SU-DHL-6 (cell line): Measurements from ENCODE around the gene MPZL2.

ENCODE experiments used
- EZH2phosphoT487 ChIP-seq: fragments of 200-600 bp; sonication (generic), shearing (Covaris generic); conservative IDR thresholded peaks from 2 replicates; pipeline ENCODE4 v1.6.1; 2018; ENCODE audit warnings: mild to moderate bottlenecking, antibody characterized with exemption, low read length, moderate library complexity, mixed read lengths
- TF ChIP-seq, protein P1 (sequence below): fragments of 200-600 bp; sonication (generic); IDR thresholded peaks from one replicate; pipeline ENCODE4 v1.5.1; 2017; ENCODE audit warnings: antibody characterized with exemption, mild to moderate bottlenecking, low read length, moderate library complexity; ENCODE audit not compliant: insufficient read depth, poor library complexity, severe bottlenecking

DNA sequence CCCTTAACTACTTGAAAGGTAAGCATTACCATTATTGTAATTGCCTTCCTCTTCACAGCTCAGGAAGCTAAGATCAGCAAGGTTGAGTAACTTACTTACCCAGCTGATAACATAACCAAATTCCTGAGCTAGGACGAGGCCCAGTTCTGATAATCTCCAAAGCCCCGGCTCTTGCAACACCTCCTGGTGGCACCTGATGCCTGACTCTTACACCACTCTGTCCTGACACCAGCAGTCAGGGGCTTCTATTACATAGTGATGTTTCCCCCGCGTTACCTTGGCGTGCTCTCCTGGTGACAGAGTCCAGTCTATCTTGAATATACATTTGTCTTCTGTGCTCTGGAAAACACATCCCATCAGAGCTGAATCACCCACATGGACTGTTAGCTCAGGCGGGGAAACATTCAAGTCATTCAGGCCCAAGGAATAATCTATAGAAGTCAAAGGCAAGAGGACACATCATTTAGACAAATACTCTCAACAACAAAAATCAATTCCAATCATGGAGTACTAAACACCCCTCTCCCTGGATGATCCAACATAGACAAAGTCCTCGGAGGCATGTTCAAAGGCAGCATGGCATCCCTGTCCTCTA, 51.9 kb downstream of the MPZL2 start:
- TF ChIP-seq, protein P1, sequence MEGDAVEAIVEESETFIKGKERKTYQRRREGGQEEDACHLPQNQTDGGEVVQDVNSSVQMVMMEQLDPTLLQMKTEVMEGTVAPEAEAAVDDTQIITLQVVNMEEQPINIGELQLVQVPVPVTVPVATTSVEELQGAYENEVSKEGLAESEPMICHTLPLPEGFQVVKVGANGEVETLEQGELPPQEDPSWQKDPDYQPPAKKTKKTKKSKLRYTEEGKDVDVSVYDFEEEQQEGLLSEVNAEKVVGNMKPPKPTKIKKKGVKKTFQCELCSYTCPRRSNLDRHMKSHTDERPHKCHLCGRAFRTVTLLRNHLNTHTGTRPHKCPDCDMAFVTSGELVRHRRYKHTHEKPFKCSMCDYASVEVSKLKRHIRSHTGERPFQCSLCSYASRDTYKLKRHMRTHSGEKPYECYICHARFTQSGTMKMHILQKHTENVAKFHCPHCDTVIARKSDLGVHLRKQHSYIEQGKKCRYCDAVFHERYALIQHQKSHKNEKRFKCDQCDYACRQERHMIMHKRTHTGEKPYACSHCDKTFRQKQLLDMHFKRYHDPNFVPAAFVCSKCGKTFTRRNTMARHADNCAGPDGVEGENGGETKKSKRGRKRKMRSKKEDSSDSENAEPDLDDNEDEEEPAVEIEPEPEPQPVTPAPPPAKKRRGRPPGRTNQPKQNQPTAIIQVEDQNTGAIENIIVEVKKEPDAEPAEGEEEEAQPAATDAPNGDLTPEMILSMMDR = no peak
- TF ChIP-seq EZH2phosphoT487 = no peak
